IMR-90 (cell line): ENCODE measurements around the gene TMEM61.
"Not testable (repeated sequence)": the region's sequence is repeated elsewhere in the genome, so short reads cannot be mapped to it uniquely, and the experiment has no call there.

Experiments used
- BHLHE40 ChIP-seq: fragments of 150-350 bp; IDR thresholded peaks from 2 replicates; pipeline ENCODE4 v1.6.1; 2016; ENCODE audit warnings: mild to moderate bottlenecking, low read depth, low read length
- CEBPB ChIP-seq: IDR thresholded peaks from 2 replicates; pipeline ENCODE4 v1.6.1; 2012; ENCODE audit warnings: low read depth, low read length, improper control_type of control experiment
- CTCF ChIP-seq: conservative IDR thresholded peaks from 2 replicates; pipeline ENCODE4 v1.5.1; 2012; ENCODE audit warnings: mild to moderate bottlenecking, low read depth, low read length, improper control_type of control experiment
- POLR2A ChIP-seq: IDR thresholded peaks from 2 replicates; pipeline ENCODE4 v1.6.1; 2012; ENCODE audit warnings: mild to moderate bottlenecking, low read depth, low read length
- RFX5 ChIP-seq: IDR thresholded peaks from 2 replicates; pipeline ENCODE4 v1.8.0; 2012; ENCODE audit warnings: low read depth, mild to moderate bottlenecking, low read length, moderate library complexity
- TF ChIP-seq, protein P1 (sequence below): fragments of 150-350 bp; IDR thresholded peaks from 2 replicates; pipeline ENCODE4 v1.6.1; 2016; ENCODE audit warnings: low read depth, mild to moderate bottlenecking, low read length, moderate library complexity, borderline replicate concordance

GRCh38 chr1:55026682-55027081 is 46.3 kb downstream of the TMEM61 start:
- TF ChIP-seq CTCF, RFX5, BHLHE40, CEBPB, POLR2A: not testable (repeated sequence)
- TF ChIP-seq, protein P1, sequence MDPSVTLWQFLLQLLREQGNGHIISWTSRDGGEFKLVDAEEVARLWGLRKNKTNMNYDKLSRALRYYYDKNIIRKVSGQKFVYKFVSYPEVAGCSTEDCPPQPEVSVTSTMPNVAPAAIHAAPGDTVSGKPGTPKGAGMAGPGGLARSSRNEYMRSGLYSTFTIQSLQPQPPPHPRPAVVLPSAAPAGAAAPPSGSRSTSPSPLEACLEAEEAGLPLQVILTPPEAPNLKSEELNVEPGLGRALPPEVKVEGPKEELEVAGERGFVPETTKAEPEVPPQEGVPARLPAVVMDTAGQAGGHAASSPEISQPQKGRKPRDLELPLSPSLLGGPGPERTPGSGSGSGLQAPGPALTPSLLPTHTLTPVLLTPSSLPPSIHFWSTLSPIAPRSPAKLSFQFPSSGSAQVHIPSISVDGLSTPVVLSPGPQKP, result not testable (repeated sequence)
